Stimulated activated CD4-positive, alpha-beta T cell treated with anti-CD3 and anti-CD28 coated beads, Interleukin-12 subunit alpha, Interleukin-12 subunit beta, amount 100 ng/mL, for 4 hours (primary cell): Measurements from ENCODE around the gene TRAF3IP3.

Source experiments
- DNase-seq: peaks from one replicate; pipeline ENCODE4 v3.0.0-alpha.2; 2020

TRAF3IP3 gene

DNA sequence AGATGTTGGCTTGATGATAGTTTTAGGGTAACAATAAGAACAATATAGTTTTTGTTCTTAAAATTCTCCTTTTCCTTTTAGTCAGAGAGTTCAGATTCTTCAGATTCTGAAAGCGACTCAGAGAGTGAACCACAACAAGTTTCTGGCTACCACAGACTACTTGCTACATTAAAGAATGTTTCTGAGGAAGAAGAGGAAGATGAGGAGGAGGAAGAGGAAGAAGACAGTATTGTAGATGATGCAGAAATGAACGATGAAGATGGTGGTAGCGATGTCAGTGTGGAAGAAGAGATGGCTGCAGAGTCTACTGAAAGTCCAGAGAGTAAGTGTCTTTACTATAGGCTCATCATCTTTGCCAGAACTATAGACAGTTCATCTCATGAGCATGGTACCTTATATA is 74.9 kb downstream of the TRAF3IP3 start:
- DNase-seq, result no peak

DNA sequence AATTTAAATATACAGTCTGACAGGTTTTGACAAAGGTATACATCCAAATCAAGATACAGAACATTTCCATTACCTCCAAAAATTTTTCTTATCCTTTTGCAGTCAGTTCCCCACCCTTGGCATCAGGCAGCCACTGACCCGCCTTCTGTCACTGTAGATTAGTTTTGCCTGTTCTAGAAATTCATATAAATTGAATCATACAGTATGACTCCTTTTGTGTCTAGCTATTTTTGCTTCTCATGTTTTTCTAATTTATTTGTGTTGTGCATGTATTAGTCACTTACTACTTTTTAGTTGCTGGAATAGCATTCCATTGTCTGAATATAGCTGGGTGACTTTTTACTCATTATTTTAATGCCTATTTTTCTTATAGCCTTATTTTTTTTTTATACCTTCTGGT is 75.8 kb downstream of the TRAF3IP3 start:
- no peak for DNase-seq
